Right atrium auricular region (tissue), 2 donors: ENCODE measurements around the gene IL16. TPM values are rescaled to one million over a fixed set of nuclear protein-coding genes. Genes with fewer than 3 reads are reported as not detected.

Experiments
- DNase-seq: peaks from one replicate; pipeline ENCODE4 v3.0.0-alpha.2; 2019; ENCODE audit warnings: low spot score
- H3K27ac ChIP-seq, 2 donors: fragments of 200-600 bp; sonication (generic); 1 replicate in 1 of 2; 2 replicates in 1 of 2; pipeline ENCODE4 v1.5.1; 2016 to 2019
- H3K27me3 ChIP-seq, 2 donors: fragments of 200-600 bp; sonication (generic); one replicate each; pipeline versions ENCODE4 v1.5.1 to v1.6.0; 2017 to 2019
- H3K36me3 ChIP-seq: fragments of 200-600 bp; sonication (generic); one replicate; pipeline ENCODE4 v1.5.1; 2016
- H3K4me1 ChIP-seq, 2 donors: fragments of 200-600 bp; sonication (generic); one replicate each; pipeline versions ENCODE4 v1.5.1 to v1.6.0; 2017 to 2019
- H3K4me3 ChIP-seq, 2 donors: fragments of 200-600 bp; sonication (generic); 1 replicate in 1 of 2; 2 replicates in 1 of 2; pipeline ENCODE4 v1.5.1; 2017 to 2019; ENCODE audit warnings: mild to moderate bottlenecking in 1 of 2, moderate library complexity in 1 of 2
- H3K9me3 ChIP-seq, 2 donors: fragments of 200-600 bp; sonication (generic); one replicate each; pipeline ENCODE4 v1.5.1; 2019
- CTCF ChIP-seq, 2 donors: fragments of 200-600 bp; sonication (generic); IDR thresholded peaks; one replicate each; pipeline ENCODE4 v1.5.1; 2019; ENCODE audit warnings: antibody characterized with exemption in 2 of 2
- total RNA-seq, 2 donors: library from RNA; depleted of rRNA; stranded (reverse); fragments of >200 nt; gene quantifications; one replicate each; pipeline ENCODE4 v1.1.0, GENCODE V29; 2016

IL16 gene
- total RNA-seq, result 10 to 100 TPM in 1 of 2 donors, 1 to 10 TPM in 1; 3.9 to 12.1 TPM

- no peaks in the 10 kb centered on the region for H3K4me1 ChIP-seq
- H3K27me3 ChIP-seq, result no peaks in the 10 kb centered on the region
- H3K36me3 ChIP-seq, result no peaks in the 10 kb centered on the region
- H3K27ac ChIP-seq, result no peak within 1 kb of the TSS
- no peak within 1 kb of the TSS for H3K4me3 ChIP-seq
- no peak for DNase-seq
- TF ChIP-seq CTCF (IDR thresholded peaks at IDR 0.05), result no peak
- H3K9me3 ChIP-seq, result no peaks in the 10 kb centered on the region
Observed at GRCh38 chr15:81196576-81197254, at the start of gene IL16. Gene IL16 (plus strand): TSS chr15:81196879. CDS start chr15:81225400, 28,521 bp downstream.

- no peak for TF ChIP-seq CTCF (IDR thresholded peaks at IDR 0.05)
- H3K36me3 ChIP-seq, result no peaks in the 10 kb centered on the region
- no peak overlapping the region for H3K4me3 ChIP-seq
- H3K27ac ChIP-seq, result no peak overlapping the region
- H3K4me1 ChIP-seq, result no peaks in the 10 kb centered on the region
- no peak for DNase-seq
- H3K27me3 ChIP-seq, result no peaks in the 10 kb centered on the region
- no peaks in the 10 kb centered on the region for H3K9me3 ChIP-seq
Observed at GRCh38 chr15:81151389-81151788, 45.3 kb upstream of the IL16 start.

GRCh38 chr15:81152339-81152738, 44.3 kb upstream of the IL16 start:
- H3K9me3 ChIP-seq, result no peaks in the 10 kb centered on the region
- TF ChIP-seq CTCF (IDR thresholded peaks at IDR 0.05), result no peak
- H3K27ac ChIP-seq, result no peak overlapping the region
- peaks cover 0 to 4% of the 10 kb centered on the region in 2 donors for H3K4me1 ChIP-seq
- H3K36me3 ChIP-seq, result no peaks in the 10 kb centered on the region
- no peak for DNase-seq
- no peak overlapping the region for H3K4me3 ChIP-seq
- no peaks in the 10 kb centered on the region for H3K27me3 ChIP-seq

GRCh38 chr15:81152799-81153198, 43.9 kb upstream of the IL16 start:
- Histone ChIP-seq H3K4me3 (no peak overlapping the region), H3K9me3 (no peaks in the 10 kb centered on the region), H3K27me3 (no peaks in the 10 kb centered on the region), H3K4me1 (peaks cover 0 to 5% of the 10 kb centered on the region in 2 donors), H3K27ac (no peak overlapping the region), H3K36me3 (no peaks in the 10 kb centered on the region)
- TF ChIP-seq CTCF (IDR thresholded peaks at IDR 0.05), result no peak
- no peak for DNase-seq

- no peak overlapping the region for H3K27ac ChIP-seq
- TF ChIP-seq CTCF (IDR thresholded peaks at IDR 0.05), result peak; percentile 21 to 72
- peaks cover 0 to 13% of the 10 kb centered on the region in 2 donors for H3K4me1 ChIP-seq
- no peaks in the 10 kb centered on the region for H3K9me3 ChIP-seq
- no peaks in the 10 kb centered on the region for H3K27me3 ChIP-seq
- no peak overlapping the region for H3K4me3 ChIP-seq
- H3K36me3 ChIP-seq, result no peaks in the 10 kb centered on the region
- peak; percentile 82 for DNase-seq
Observed at GRCh38 chr15:81155375-81156218, 41.1 kb upstream of the IL16 start.
